Measurements from ENCODE around the gene ITGA5.

ITGA5 gene

DNA sequence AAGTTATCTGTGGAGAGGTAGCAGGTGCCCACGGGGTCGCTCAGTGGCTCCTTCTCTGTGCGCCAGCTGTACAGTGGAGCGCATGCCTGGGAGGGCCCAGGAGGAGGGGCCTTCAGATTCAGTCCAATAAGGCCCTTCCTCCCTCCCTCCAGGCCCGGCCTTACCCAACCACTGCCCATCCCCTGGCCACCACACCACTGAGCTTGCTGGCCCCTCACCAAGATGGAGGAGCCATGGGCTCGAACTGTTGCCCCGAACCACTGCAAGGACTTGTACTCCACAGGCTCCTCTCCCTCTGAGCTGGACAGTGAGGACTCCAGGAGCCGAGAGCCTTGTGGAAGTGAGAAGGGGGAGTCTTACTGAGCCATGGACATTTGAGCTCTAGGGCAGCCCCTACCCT lies 9.8 kb downstream of the ITGA5 start:
- no peak for DNase-seq

DNA sequence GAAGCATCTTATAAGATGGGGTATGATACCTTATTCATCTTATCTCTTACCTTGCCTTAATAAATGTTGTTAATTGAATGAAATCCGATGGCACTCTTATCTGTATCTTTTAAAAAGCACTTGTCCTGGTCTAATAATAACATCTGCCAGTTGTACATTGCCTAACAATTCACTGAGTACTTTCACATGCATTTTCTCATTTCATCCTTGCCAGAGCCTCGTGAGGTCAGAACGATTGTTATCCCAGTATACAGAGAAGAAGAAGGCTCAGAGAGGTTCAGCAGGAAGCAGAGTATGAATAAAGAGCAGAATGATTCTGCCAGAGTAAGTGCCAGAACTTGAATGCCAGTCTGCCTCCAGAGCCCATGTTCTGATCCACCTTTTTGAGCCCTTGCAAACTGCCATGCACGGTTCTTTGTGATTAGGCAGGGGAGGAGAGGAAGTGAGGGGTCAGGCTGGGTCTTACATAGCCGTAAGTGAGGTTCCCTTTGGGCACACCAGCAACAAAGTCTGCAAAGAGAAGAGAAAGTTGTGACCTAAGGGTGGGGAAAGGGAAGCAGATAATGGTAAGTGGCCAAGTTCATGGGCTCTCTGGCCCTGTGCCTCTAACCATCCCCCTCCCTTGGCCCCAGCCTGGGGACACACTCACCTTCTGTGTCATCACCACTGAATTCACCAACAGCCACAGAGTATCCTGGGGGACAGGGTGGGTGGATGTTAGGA lies 11.7 kb downstream of the ITGA5 start:
- no peak for DNase-seq

DNA sequence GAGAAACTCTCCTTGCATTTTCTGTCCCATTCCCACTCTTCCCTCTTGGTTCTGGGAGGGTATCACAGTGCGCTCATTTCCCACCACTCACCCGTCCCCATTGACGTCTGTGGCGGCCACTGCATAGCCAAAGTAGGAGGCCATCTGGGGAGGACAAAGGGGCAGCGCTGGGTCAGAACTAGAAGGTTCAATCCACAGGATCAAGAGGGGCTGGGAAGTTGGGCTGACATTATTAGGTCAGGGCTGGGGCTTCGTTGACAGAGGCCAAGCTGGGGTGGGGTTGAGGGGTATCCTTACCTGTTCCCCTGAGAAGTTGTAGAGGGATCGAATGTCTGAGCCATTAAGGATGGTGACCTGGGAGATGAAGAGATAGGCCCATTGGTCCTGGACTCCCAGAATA lies 13.5 kb downstream of the ITGA5 start:
- no peak for DNase-seq

DNA sequence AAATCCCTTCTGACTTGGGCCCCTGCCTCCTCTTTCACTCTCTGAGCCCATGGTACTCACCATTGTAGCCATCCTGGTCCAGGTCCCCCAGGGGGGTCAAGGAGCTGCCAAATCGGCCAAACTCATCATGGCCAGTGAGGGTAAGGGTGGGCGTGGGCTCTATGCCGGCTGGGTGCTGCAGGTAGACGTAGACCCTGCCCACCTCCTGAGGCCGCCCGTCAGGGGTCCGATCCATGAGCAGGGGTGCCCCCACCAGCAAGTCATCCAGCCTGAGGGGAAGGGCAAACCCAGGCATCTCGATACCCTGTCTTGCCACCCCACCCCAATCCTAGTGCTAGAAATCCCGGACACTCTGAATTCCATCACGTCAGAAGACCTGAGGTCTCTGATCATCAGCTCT lies 14.0 kb downstream of the ITGA5 start:
- DNase-seq, result no peak

DNA sequence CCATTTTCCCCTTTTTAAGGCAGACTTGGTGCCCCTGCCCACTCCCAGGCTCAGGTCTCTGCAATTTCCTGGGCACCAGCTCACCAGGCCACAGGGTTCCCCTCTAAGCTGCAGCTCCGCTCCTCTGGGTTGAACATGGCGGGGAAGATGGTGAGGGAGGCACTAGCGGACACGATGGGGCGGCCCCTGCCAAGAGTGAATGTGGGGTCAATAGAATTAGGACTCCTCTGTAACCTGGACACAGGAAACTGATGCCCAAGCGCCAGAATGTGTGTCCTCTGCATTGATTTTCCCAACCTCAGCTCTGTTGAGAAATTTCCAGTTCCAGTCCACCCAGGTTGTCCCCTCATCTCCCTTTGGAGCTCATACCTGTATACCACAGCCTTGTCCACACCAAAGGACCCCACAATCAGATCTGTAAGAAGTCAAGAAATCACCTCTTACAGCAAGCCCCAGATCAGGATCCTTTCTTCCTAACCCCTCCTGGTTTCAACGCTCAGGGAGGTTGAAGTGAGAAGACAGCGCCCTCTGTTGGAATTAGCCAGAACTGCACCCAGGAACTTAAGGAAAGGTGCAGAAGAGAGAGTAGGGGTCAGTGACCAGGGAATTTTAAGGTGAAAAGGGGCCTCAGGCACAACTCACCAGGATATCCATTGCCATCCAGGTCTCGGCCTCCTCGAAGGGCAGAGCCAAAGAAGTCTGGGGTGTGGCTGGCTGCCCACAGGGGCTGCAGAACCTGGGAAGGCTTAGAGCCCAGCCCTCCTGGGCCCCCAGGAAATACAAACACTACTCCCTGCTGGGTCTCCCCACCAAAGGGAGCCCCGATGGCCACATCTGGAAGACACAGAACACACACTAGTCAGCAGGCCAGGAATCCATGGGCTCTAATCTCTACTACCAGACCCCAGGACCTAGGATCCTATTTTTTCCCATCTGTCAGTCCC lies 14.7 kb downstream of the ITGA5 start:
- DNase-seq, result no peak

DNA sequence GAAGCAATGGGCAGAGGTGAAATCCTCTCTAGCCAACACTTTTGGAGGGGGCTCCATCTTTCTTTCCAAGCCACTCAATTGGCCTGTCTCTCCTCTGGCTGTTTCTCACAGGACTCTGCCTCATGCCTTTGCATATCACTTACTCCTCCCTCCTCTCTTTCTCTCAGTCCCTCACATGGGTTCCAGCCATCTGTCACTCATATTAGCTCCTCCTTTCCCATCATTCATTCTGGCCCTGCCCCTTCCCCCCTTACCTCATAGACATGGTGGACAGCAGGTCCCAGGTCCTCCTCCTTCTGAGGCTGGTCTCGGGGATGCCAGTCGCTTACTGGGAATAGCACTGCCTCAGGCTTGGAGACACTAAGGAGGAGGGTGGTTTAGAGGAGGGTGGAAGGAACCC lies 17.9 kb downstream of the ITGA5 start:
- DNase-seq, result no peak

DNA sequence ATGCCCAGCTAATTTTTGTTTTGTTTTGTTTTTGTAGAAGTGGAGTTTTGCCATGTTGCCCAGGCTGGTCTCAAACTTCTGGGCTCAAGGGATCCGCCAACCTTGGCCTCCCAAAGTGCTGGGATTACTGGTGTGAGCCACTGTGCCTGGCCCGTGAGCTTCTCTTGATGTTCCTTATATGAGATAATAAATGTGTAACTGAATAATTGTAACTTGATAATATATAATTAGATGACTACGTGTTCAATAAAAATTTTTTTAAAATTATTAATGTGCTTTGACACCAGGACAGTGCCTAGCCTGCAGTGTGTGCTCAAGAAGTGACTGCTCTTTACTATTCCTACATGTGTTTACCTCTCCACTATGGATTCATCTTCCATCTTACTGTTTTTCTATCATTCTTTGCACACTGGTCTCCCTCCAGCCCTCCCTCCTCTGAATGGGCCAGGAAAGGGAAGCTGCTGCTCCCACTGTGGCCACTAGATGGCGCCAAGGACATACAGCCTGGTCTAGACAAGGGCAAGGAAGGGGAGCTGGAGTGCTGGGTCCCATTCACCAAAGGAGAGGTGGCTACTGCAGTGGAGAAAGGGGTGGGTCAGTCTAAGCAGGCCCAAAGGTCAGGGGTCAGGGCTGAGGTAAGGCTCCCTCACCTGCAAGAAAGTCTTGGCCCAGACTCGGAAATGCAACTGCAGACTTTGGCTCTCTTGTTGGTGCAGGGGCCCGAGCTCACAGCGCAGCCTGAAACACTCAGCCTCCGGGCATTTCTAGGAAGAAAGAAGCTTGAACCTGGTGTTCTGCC lies 19.9 kb downstream of the ITGA5 start:
- peak; percentile 91 for DNase-seq

DNA sequence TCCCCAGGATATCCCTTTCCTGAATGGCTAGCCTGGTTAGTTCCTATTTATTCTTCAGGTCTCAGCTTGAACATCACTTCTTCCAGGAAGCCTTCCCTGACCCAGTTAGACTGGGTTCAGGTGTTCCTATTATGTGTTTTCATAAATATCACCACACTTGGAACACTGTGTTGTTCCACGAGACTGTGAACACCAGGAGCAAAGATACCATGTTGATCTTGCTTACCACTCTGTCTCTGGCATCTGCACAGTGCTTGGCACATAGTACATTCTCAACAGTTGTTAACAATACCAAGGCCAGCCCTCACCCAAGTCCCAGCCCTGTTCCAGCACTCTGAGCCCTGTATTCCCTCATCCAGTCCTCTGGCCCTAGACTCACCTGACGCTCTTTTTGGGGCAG lies 20.8 kb downstream of the ITGA5 start:
- no peak for DNase-seq

DNA sequence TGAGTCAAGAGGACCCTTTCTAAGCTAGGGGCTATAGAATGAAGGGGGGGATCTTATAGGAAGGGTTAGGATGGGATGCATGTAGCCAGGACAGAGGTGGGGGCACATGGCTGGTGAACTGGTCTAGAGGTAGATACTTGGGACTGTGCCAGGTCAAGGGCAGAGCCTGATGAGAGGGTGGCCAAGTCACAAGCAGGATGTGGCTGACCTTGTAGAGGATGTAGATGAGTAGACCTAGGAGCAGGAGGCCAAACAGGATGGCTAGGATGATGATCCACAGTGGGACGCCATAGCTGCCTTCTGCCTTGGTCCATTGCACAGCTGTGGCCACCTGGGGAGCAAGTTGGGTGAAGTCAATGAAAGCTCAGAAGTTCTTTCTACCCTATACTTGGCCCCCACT lies 21.9 kb downstream of the ITGA5 start:
- no peak for DNase-seq

DNA sequence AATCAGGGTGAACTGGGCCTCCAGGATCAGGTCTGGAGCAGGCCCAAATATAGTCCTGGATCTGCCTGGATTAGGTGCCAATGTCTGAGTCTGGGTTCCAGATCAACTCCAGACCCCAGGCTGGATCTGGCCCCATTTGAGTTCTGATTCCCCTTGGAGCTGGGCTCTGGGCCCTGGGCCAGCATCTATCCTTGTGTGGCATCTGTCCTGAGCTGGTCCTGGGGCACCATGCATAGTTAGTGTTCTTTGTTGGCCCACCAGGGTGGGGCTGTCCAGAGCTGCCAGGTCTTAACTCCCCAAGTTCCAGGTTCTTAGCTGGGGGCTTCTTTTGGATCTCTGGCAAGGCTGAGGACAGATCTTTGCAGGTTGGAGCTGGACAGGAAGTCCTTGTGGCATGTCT lies 23.5 kb downstream of the ITGA5 start:
- no peak for DNase-seq

DNA sequence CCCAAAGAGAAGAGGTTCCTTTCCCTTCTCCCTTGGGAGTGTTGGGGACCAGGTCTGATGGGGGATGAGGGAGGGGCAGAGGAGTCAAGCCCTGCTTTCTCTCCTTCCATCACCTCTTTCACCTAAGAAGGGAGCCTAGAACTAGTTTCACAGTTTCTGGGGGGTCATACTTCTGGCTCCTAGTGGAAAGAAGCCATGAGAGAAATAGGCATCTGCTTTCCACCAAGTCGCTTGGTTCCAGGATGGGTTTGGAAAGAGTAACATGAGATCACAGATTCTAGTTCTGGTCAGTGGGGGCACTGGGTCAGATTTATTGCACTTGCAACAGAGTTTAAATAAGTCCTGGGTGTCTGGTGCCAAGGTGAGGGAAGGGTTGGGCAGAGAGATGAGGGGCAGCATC lies 24.1 kb downstream of the ITGA5 start:
- no peak for DNase-seq

DNA sequence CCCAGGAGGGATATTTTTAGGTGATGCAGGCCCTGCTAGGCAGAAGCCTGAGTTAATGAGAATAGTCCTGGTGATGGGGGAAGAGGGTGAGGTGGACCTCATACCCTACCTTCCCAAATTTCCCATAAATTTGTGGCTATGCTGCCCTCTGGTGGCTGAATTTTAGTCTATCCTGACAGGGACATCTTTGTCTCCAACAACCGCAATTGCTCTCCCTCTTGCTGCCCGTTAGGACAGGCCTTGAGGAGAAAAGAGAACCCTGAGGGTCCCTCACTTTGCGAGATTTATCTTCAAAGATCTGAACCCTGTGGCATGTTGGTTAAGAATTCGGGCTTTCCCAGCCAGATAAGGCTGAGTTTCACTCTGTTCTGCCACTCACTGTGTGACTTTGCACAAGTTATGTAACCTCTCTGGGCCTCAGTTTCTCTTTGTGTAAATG lies 24.8 kb downstream of the ITGA5 start:
- DNase-seq, result no peak

DNA sequence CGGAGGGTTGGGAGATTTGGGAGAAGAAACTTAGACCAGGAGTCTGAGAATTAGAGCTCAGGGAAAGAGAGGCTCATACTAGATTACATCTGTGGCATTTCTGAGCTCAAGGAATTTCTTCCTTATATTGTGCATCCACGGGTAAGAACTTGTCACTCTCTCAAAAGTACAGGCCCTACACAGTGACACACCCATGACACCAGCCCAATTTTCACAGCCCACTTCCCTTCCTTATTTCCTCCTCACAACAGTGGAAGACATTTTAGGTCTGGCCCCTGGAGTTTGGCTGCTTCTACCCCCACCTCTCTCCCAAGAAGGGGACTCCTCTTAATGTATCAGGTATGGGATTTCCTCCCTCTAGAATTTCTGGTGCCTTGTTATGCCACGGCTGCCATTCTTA lies 25.3 kb downstream of the ITGA5 start:
- DNase-seq, result no peak

DNA sequence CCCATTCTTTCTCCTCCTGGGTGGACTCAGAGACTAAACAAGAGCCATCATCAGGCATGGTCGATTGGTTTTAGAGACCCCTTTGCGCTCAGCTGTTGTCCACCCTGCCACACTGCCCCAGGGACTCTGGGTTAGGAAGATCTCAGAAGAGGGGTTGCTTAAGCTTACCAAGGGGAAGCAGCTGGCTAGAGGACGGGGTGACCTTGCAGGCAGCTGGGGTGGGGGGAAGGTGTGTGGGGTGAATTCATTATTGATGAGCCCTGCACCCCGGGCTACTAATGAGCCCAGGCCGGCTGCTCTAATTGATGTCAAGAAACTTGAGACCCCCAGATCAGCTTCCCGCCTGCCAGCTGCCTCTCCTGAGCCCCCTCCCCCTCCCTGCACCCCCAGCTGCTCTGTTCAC lies 25.9 kb downstream of the ITGA5 start:
- no peak for DNase-seq

DNA sequence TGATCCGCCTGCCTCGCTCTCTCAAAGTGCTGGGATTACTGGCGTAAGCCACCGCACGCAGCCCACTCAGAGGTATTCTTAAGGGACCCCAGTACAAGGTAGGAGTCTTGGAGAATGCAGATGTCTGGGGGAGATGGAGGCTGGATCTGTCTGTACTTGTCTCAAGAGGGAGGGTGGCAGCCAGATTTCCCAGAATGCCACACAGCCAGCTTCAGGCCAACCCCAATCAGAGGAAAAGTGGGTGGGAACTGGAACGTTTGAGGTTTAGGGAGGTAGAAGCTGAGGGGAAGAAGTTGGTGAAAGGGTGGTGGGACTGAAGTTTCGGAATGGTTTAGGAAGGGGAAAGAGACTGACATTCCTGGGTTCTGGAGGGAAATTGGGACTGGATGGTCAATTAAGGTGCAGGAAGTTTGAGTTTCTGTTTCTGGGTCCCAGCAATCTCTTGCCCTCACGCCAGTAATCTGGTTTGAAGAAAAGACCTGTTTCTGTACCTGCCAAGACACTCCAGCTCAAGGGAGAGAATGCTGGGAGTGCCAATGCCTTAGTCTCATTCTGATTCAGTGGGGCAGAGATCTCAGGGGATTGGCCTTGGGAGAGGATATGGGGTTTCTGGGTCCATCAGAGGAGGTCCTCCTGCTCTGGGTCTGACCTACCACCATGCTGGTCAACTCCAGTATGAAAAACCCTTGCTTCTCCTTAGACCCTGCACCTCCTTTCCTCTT lies 26.4 kb downstream of the ITGA5 start:
- no peak for DNase-seq

DNA sequence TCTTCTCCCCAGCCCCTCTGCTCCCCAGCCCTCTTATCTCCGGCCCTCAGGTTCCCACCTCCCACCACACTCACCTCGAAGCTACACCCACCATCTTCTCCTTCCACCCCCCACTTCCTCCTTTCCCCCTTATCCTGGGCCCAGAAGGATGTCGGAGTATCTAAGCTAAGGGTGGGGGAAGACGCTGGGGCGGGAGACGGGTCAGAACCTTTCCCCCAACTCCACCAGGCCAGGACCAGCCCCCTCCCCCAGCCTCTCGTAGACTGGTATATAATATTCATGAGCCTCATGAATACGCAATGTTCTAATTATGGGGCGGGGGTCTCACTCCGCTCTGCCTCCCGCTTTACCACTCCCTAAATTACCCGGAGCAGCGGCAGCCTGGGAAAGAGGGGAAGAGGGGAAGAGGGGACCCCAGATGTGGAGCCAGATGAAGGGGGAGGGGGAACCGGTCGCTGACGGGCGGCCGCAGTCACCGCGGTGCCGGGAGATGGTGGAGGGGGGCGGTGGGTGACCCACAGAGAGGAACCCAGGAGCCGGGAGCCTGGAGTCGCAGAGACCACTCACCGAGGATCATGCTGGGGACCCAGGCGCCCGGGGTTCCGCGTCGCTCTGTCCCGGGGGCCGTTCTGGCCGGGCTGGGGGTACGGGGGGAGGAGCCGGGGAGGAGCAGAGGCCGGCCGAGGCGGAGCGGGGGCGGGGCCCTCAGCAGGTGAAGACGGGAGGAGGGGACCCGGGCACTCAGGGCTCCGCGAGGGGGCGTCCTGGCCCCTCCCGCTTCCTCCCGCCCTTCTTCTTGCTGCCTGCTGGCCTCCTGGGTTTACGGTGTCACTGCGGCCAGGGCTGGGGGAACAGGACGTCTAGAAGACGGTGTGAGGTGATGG lies 28.2 kb downstream of the ITGA5 start:
- DNase-seq, result no peak

DNA sequence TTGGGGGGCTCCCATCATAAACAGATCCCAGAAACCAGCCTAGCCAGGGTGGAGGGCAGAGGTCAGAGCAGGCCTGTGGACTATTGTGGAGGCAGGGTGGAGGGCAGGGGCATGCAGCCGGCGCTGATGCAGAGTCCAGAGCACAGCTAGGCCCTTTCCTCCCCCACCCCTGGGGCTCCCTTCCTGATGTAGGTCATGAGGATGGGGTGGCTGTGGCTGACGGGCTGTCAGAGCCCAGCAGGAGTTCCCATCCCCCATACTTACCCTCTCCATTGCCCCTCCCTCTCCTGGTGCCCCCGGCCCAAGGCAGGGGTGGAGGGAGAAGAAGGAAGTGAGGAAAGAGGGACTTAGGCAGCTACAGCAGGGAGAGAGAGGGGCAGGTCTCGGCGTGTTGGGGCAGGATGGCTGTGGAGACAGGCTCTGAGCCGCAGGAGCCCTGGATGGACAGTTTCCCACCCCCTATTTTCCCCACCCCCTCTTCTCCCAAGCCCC lies 28.8 kb downstream of the ITGA5 start:
- no peak for DNase-seq

DNA sequence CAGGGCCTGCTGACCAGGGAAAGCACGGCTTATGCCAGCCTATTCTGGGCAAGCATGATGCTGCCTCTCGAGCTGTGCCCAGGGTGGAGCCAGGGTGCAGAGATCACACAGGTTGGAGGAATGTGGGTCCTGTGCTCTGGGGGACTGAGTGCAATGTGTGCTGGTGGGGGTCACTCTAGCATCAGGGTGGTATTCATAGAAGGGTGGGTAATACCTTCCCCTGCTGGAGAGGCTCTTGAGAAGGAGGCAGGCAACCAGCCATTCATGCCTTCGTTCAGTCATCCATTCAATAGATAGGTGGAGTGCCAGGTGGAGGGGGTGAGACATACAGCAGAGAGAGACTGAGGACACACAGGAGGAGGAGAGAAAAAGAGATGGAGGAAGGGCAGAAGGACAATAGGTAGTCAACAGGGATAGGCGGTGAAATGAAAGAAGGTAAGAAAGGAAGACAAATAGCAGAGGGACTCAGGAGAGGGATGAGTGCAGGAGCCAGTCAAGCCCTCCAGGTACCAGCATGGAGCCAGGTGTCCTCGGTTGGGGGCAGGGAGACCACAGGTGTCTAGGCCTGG lies 29.4 kb downstream of the ITGA5 start:
- no peak for DNase-seq

DNA sequence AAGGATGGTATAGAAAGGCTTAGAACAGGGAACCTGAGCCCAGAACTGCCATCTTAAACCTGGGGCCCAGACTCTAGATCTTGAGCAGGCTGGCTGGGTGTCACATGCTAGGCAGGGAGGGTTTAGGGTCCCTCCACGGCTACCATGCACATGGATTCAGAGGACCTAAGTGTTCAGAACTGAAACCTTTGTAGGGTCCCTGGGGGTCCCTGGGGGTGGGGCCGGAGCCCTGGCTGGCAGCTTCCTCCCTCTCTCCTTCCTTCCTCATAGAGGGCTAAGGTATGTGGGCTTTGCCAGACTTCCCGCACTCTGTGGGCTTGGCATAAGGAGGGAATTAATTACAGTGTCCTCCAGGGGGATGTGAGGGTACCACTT lies 29.9 kb downstream of the ITGA5 start:
- DNase-seq, result no peak

DNA sequence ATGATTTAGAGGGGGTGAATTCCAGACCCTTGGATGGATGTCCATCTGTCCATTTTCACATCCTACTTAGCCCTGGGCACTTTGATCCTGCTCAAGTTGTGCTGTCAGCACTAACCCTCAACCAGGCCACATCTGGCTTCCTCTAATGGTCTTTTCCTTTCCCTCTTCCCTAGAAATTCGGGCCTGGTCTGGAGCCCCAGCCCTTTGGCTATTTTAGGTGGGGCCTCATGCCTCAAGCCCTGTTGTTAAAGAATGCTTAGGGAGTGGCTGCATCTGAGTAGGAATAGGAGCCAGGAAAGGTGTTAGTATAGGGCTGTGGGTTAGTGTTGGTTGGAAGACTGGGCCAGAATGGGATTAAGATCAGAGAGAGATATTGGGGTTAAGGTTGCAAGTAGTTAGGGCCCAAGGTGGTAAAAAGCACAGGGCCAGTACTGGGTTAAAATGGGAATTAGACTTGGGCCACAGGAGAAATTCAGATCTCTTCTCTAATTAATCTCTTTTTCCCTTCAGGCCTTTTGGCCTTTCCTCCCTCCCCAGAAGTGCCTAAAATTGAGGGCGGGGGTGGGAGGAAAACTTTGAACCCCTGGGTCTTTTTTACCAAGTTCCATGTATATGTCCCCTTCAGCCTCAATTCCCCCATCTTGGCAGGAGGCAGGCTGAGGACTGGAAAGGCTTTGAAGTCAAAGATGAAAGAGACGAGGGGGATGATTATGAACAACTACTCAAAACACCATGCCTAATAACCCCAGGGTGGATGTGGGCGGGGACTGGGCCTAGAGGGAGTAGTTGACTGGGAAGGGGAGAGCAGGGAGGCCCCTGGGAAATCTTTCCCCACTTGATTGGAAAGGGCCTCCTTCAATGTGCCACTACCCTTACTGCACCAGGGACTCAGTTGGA lies 30.6 kb downstream of the ITGA5 start:
- no peak for DNase-seq
